ENCODE data around the gene ST8SIA2. TPM values are rescaled to one million over a fixed set of nuclear protein-coding genes. Genes with fewer than 3 reads are reported as not detected.

The ST8SIA2 gene
- total RNA-seq, 1 donor = 0.36 TPM

DNA sequence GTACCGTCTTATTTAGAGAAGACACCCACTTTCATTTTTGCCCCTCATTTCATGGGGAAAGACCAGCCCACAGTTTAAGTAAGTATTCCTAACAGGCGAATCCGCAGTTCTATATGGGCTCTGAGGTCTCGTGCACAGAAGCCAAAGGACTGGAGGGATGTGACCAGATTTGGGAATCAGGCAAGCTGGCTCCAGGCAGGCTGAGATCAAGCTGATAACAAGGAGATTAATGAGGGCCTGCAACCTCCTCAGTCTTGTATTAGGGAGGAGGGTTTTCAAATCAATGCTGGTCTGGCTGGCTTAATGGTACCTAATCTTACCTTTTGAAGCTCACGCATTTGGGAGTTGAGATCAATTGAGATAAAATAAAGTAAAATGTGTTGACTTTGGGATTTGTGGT lies 15.3 kb downstream of the ST8SIA2 start:
- Histone ChIP-seq H3K27ac (ENCODE audit: low read depth, low read length) (no peak overlapping the region), H3K4me1 (ENCODE audit: insufficient read depth, low read length) (no peaks in the 10 kb centered on the region), H2AFZ (ENCODE audit: low read length) (no peak overlapping the region), H3K4me2 (ENCODE audit: insufficient read depth, low read length) (no peak overlapping the region), H3K27me3 (ENCODE audit: insufficient read depth, low read length) (no peaks in the 10 kb centered on the region), H4K20me1 (ENCODE audit: insufficient read depth, low read length) (no peaks in the 10 kb centered on the region), H3K4me3 (ENCODE audit: insufficient read depth, low read length) (no peak overlapping the region), H3K36me3 (ENCODE audit: insufficient read depth, low read length) (no peaks in the 10 kb centered on the region), H3K9me3 (ENCODE audit: low read depth, low read length) (no peaks in the 10 kb centered on the region), H3K79me2 (ENCODE audit: insufficient read depth, low read length) (no peaks in the 10 kb centered on the region)
- DNase-seq (ENCODE audit: insufficient read length, low spot score, missing footprints) = no peak
- TF ChIP-seq CTCF (IDR thresholded peaks at IDR 0.05; ENCODE audit: extremely low read depth, low read depth, low read length) = no peak

- Histone ChIP-seq H3K9me3 (ENCODE audit: low read depth, low read length) (no peaks in the 10 kb centered on the region), H3K36me3 (ENCODE audit: insufficient read depth, low read length) (no peaks in the 10 kb centered on the region)
- no peak for TF ChIP-seq CTCF (IDR thresholded peaks at IDR 0.05; ENCODE audit: extremely low read depth, low read depth, low read length)
These were observed 15.8 kb downstream of the ST8SIA2 start for GRCh38 chr15:92409521-92409920.

GRCh38 chr15:92410537-92410936 lies 16.9 kb downstream of the ST8SIA2 start:
- no peaks in the 10 kb centered on the region for H4K20me1 ChIP-seq (ENCODE audit: insufficient read depth, low read length)
- H3K27me3 ChIP-seq (ENCODE audit: insufficient read depth, low read length) = no peaks in the 10 kb centered on the region
- H3K4me1 ChIP-seq (ENCODE audit: insufficient read depth, low read length) = no peaks in the 10 kb centered on the region
- H3K4me2 ChIP-seq (ENCODE audit: insufficient read depth, low read length) = no peak overlapping the region
- TF ChIP-seq CTCF (IDR thresholded peaks at IDR 0.05; ENCODE audit: extremely low read depth, low read depth, low read length) = no peak
- H2AFZ ChIP-seq (ENCODE audit: low read length) = no peak overlapping the region
- H3K79me2 ChIP-seq (ENCODE audit: insufficient read depth, low read length) = no peaks in the 10 kb centered on the region
- H3K27ac ChIP-seq (ENCODE audit: low read depth, low read length) = no peak overlapping the region
- no peak for DNase-seq (ENCODE audit: insufficient read length, low spot score, missing footprints)
- no peaks in the 10 kb centered on the region for H3K36me3 ChIP-seq (ENCODE audit: insufficient read depth, low read length)
- no peak overlapping the region for H3K4me3 ChIP-seq (ENCODE audit: insufficient read depth, low read length)
- no peaks in the 10 kb centered on the region for H3K9me3 ChIP-seq (ENCODE audit: low read depth, low read length)

More at GRCh38 chr15:92409521-92409920, 15.8 kb downstream of the ST8SIA2 start:
- Histone ChIP-seq H3K27me3 (ENCODE audit: insufficient read depth, low read length) (no peaks in the 10 kb centered on the region), H3K79me2 (ENCODE audit: insufficient read depth, low read length) (no peaks in the 10 kb centered on the region), H2AFZ (ENCODE audit: low read length) (no peak overlapping the region), H3K4me3 (ENCODE audit: insufficient read depth, low read length) (no peak overlapping the region), H4K20me1 (ENCODE audit: insufficient read depth, low read length) (no peaks in the 10 kb centered on the region), H3K4me2 (ENCODE audit: insufficient read depth, low read length) (no peak overlapping the region), H3K27ac (ENCODE audit: low read depth, low read length) (no peak overlapping the region), H3K4me1 (ENCODE audit: insufficient read depth, low read length) (no peaks in the 10 kb centered on the region)
- no peak for DNase-seq (ENCODE audit: insufficient read length, low spot score, missing footprints)

- DNase-seq (ENCODE audit: insufficient read length, low spot score, missing footprints) = no peak
- no peak overlapping the region for H3K4me2 ChIP-seq (ENCODE audit: insufficient read depth, low read length)
- H3K4me3 ChIP-seq (ENCODE audit: insufficient read depth, low read length) = no peak overlapping the region
These were observed 17.6 kb downstream of the ST8SIA2 start for GRCh38 chr15:92411256-92411655.

More at GRCh38 chr15:92411256-92411655, 17.6 kb downstream of the ST8SIA2 start:
- TF ChIP-seq CTCF (IDR thresholded peaks at IDR 0.05; ENCODE audit: extremely low read depth, low read depth, low read length) = no peak
- H3K9me3 ChIP-seq (ENCODE audit: low read depth, low read length) = no peaks in the 10 kb centered on the region
- H3K27me3 ChIP-seq (ENCODE audit: insufficient read depth, low read length) = no peaks in the 10 kb centered on the region
- no peaks in the 10 kb centered on the region for H4K20me1 ChIP-seq (ENCODE audit: insufficient read depth, low read length)
- no peaks in the 10 kb centered on the region for H3K36me3 ChIP-seq (ENCODE audit: insufficient read depth, low read length)
- H3K27ac ChIP-seq (ENCODE audit: low read depth, low read length) = no peak overlapping the region
- no peaks in the 10 kb centered on the region for H3K79me2 ChIP-seq (ENCODE audit: insufficient read depth, low read length)
- no peaks in the 10 kb centered on the region for H3K4me1 ChIP-seq (ENCODE audit: insufficient read depth, low read length)
- H2AFZ ChIP-seq (ENCODE audit: low read length) = no peak overlapping the region
